Brain microvascular endothelial cell (primary cell): ENCODE results near the gene KIAA0825.

ENCODE experiments used
- DNase-seq: peaks from one replicate; pipeline ENCODE4 v3.0.0-alpha.2; 2020
- H3K27ac ChIP-seq: fragments of 250-450 bp; sonication (Bioruptor Pico); 2 replicates; pipeline ENCODE4 v1.5.1; 2020; ENCODE audit warnings: mild to moderate bottlenecking, moderate library complexity
- H3K27me3 ChIP-seq: fragments of 250-450 bp; sonication (Bioruptor Pico); replicated peaks from 2 replicates; pipeline ENCODE4 v1.5.1; 2020; ENCODE audit warnings: mild to moderate bottlenecking
- H3K36me3 ChIP-seq: fragments of 250-450 bp; sonication (Bioruptor Pico); replicated peaks from 2 replicates; pipeline ENCODE4 v1.5.1; 2020; ENCODE audit warnings: mild to moderate bottlenecking
- H3K4me3 ChIP-seq: 2 replicates; pipeline ENCODE4 v1.5.1; 2011; ENCODE audit warnings: low read depth, mild to moderate bottlenecking, control low read depth, low read length, moderate library complexity
- in situ Hi-C: cut with HindIII; loops from 2 replicates; pipeline ENCODE4 v1.10.0; 2017; ENCODE audit warnings: low sequenced_read_pairs, low pct_ligation_motif_present
- TF ChIP-seq, protein P1 (sequence below): IDR thresholded peaks from 2 replicates; pipeline ENCODE4 v1.5.1; 2011; ENCODE audit warnings: low read depth, mild to moderate bottlenecking, moderate library complexity, low read length, control low read depth, inconsistent platforms; ENCODE audit errors: missing control alignments

KIAA0825 gene

DNA sequence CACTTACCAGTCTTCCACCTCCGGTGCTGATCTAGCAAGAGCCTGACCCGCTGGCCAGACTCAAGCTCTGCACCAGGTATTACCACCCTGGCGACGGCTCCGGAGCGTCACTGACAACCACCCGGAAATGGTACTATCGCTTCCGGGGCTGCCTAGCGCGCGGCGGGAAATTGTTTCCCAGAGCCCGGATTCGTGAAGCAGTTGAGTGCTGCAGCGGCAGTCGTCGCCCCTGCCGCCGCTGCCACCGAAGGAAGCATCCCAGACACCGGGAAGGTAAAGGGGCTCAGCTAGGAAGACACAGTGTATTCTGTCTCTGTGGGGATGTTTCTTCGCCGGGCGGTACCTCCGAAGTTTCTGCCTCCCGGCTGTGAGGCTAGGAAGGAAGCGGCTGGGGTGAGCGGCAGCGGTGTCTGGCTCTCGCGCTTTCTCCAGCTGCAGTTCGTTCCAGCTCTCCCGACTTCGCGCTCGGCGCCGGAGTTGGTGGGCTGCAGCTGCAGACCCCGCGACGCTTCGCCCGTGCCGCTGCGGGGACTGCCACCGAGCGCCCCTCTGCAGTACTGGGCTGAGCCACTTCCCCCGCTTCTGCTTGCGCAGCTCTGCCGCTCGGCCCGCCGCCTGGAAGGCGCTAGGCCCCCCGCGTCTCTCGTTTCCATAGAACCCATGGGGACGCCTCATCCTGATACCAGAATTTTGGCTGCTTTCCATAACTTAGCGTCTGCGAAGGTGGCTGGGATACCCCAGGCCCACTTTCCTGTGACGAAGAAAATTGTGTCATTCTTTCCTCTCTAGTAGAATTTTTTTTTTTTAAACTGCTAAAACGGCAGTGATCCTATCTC is at the start of gene KIAA0825, which contains the start of gene SLF1:
Gene KIAA0825, minus strand, starts transcription at position 112 of the 836 bp plus-strand sequence. CDS start 81,478 bp downstream, outside the sequence.
Gene SLF1, plus strand, starts transcription at position 177 of the 836 bp plus-strand sequence. CDS start 10,142 bp downstream, outside the sequence.
- TF ChIP-seq, protein P1, sequence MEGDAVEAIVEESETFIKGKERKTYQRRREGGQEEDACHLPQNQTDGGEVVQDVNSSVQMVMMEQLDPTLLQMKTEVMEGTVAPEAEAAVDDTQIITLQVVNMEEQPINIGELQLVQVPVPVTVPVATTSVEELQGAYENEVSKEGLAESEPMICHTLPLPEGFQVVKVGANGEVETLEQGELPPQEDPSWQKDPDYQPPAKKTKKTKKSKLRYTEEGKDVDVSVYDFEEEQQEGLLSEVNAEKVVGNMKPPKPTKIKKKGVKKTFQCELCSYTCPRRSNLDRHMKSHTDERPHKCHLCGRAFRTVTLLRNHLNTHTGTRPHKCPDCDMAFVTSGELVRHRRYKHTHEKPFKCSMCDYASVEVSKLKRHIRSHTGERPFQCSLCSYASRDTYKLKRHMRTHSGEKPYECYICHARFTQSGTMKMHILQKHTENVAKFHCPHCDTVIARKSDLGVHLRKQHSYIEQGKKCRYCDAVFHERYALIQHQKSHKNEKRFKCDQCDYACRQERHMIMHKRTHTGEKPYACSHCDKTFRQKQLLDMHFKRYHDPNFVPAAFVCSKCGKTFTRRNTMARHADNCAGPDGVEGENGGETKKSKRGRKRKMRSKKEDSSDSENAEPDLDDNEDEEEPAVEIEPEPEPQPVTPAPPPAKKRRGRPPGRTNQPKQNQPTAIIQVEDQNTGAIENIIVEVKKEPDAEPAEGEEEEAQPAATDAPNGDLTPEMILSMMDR, result peak; percentile 0
- in situ Hi-C loops, result no loop called here
- peak; percentile 89 for DNase-seq
- no peaks in the 10 kb centered on the region for H3K27me3 ChIP-seq
- H3K27ac ChIP-seq, result peak within 1 kb of the TSS; percentile 69
- H3K36me3 ChIP-seq, result no peaks in the 10 kb centered on the region
- peak within 1 kb of the TSS; percentile 85 for H3K4me3 ChIP-seq

- no peak for DNase-seq
- no peak overlapping the region for H3K4me3 ChIP-seq
- H3K27ac ChIP-seq, result no peak overlapping the region
- no peaks in the 10 kb centered on the region for H3K27me3 ChIP-seq
- TF ChIP-seq, protein P1, result no peak
- in situ Hi-C loops, result no loop called here
- no peaks in the 10 kb centered on the region for H3K36me3 ChIP-seq
These were observed 49.5 kb upstream of the KIAA0825 start for GRCh38 chr5:94667937-94668336.

GRCh38 chr5:94661086-94661485 is 42.7 kb upstream of the KIAA0825 start:
- Histone ChIP-seq H3K4me3 (no peak overlapping the region), H3K27ac (no peak overlapping the region), H3K27me3 (no peaks in the 10 kb centered on the region), H3K36me3 (no peaks in the 10 kb centered on the region)
- TF ChIP-seq, protein P1, result no peak
- in situ Hi-C loops, result no loop called here
- DNase-seq, result no peak

- in situ Hi-C loops, result no loop called here
- TF ChIP-seq, protein P1, result no peak
- no peak overlapping the region for H3K4me3 ChIP-seq
- H3K36me3 ChIP-seq, result no peaks in the 10 kb centered on the region
- no peaks in the 10 kb centered on the region for H3K27me3 ChIP-seq
- DNase-seq, result no peak
- no peak overlapping the region for H3K27ac ChIP-seq
These were observed 42.1 kb upstream of the KIAA0825 start for GRCh38 chr5:94660506-94660905.

DNA sequence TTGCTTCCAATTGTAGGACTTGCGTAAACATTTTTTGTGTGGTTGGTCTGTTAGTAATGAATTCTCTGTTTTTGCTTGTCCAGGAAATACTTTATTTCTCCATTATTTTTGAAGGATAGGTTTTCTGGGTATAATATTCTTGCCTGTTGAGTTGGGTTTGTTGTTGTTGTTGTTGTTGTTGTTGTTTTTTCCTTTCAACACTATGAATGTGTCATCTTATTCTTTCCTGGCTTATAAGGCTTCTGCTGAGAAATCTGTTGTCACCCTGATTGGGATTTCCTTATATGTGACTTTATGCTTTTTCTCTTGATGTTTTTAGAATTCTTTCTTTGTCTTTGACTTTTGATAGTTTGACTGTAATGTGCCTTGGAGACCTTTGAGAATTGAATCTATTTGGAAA is 39.9 kb upstream of the KIAA0825 start:
- H3K27me3 ChIP-seq, result no peaks in the 10 kb centered on the region
- in situ Hi-C loops, result no loop called here
- H3K27ac ChIP-seq, result no peak overlapping the region
- H3K4me3 ChIP-seq, result no peak overlapping the region
- no peaks in the 10 kb centered on the region for H3K36me3 ChIP-seq
- DNase-seq, result no peak
- TF ChIP-seq, protein P1, result no peak
